Left lobe of liver (tissue), 2 donors: ENCODE data around the gene HSPA8. TPM values are rescaled to one million over a fixed set of nuclear protein-coding genes. Genes with fewer than 3 reads are reported as not detected.

ENCODE experiments used
- ATAC-seq: fragments of 200-7000 bp; cut with Tn5 transposase; one replicate; pipeline ENCODE4 v1.9.1; 2020; ENCODE audit warnings: mild to moderate bottlenecking, moderate library complexity
- DNase-seq: peaks from one replicate; pipeline ENCODE4 v3.0.0-alpha.2; 2020; ENCODE audit warnings: low spot score
- total RNA-seq: library from RNA; stranded (reverse); gene quantifications from one replicate; pipeline ENCODE4 v1.2.1, GENCODE V29; 2021
- donor health status: DM: no; HTN: no; CAD: no; lungs with moderate emphysema.
- donor health status: DM: no; HTN: yes; CAD: no.

The HSPA8 gene
- total RNA-seq, 1 donor from 2014 or later: 357 TPM

- peak; percentile 7 for ATAC-seq
- DNase-seq: no peak
Measured at GRCh38 chr11:123052901-123053721, 8.8 kb downstream of the HSPA8 start.

GRCh38 chr11:123051634-123052033 is 10.3 kb downstream of the HSPA8 start:
- no peak for ATAC-seq

GRCh38 chr11:123051146-123051545 is 10.8 kb downstream of the HSPA8 start:
- ATAC-seq: no peak
- DNase-seq: no peak

More at GRCh38 chr11:123051634-123052033, 10.3 kb downstream of the HSPA8 start:
- no peak for DNase-seq

- ATAC-seq: no peak
- DNase-seq: no peak
Measured at GRCh38 chr11:123047947-123048293, 14.0 kb downstream of the HSPA8 start.

- DNase-seq (no peak), ATAC-seq (no peak)
Measured at GRCh38 chr11:123047266-123047946, 14.5 kb downstream of the HSPA8 start.

- DNase-seq: no peak
Measured at GRCh38 chr11:123046473-123047259, 15.3 kb downstream of the HSPA8 start.

GRCh38 chr11:123045101-123045500 is 16.8 kb downstream of the HSPA8 start:
- ATAC-seq: no peak

More at GRCh38 chr11:123046473-123047259, 15.3 kb downstream of the HSPA8 start:
- ATAC-seq: no peak

GRCh38 chr11:123041185-123041584 is 20.8 kb downstream of the HSPA8 start:
- DNase-seq (no peak), ATAC-seq (no peak)

More at GRCh38 chr11:123045101-123045500, 16.8 kb downstream of the HSPA8 start:
- no peak for DNase-seq

- ATAC-seq: no peak
- DNase-seq: no peak
Measured at GRCh38 chr11:123040111-123040432, 21.9 kb downstream of the HSPA8 start.

GRCh38 chr11:123035831-123036230 is 26.1 kb downstream of the HSPA8 start:
- no peak for DNase-seq
- ATAC-seq: no peak

GRCh38 chr11:123034597-123034996 is 27.3 kb downstream of the HSPA8 start:
- no peak for DNase-seq
- no peak for ATAC-seq

GRCh38 chr11:123033895-123034294 is 28.0 kb downstream of the HSPA8 start:
- ATAC-seq: no peak
- no peak for DNase-seq

- no peak for ATAC-seq
- no peak for DNase-seq
Measured at GRCh38 chr11:123030517-123030916, 31.4 kb downstream of the HSPA8 start.

- DNase-seq: no peak
- ATAC-seq: peak; percentile 69
Measured at GRCh38 chr11:123020968-123021367, 41.0 kb downstream of the HSPA8 start.

- DNase-seq (no peak), ATAC-seq (no peak)
Measured at GRCh38 chr11:123018702-123019101, 43.2 kb downstream of the HSPA8 start.

- ATAC-seq: no peak
- DNase-seq: no peak
Measured at GRCh38 chr11:123011510-123011909, 50.4 kb downstream of the HSPA8 start.

Other genes with a start within 250 kb of the HSPA8 start
- not detected for gene CRTAM, start 223.6 kb downstream of the HSPA8 start, total RNA-seq
- 0.23 TPM for gene JHY, start 179.4 kb downstream of the HSPA8 start, total RNA-seq
- gene BSX, start 80.3 kb downstream of the HSPA8 start, total RNA-seq: not detected
- 0.45 TPM for gene CLMP, start 133.1 kb upstream of the HSPA8 start, total RNA-seq